ENCODE data around the gene PREPL.

PREPL gene

DNA sequence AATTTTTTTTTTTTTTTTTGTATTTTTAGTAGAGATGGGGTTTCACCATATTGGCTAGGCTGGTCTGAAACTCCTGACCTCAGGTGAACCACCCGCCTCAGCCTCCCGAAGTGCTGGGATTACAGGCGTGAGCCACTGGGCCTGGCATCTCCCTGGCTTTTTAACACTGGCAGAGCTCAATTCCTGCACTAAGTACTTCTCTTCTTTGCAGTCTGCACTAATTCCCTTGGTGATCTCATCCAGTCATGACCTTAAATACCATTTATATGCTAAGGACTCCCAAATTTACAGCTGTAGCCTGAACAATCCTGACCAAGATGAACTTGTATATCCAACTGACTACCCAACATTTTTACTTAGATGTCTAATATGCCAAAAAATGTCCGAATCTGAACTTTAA, 10.2 kb downstream of the PREPL start:
- Histone ChIP-seq H3K79me2 (ENCODE audit: low read length) (no peaks in the 10 kb centered on the region), H3K27me3 (ENCODE audit: low read depth, low read length) (no peaks in the 10 kb centered on the region), H3K4me2 (ENCODE audit: low read length) (no peak overlapping the region), H3K36me3 (replicated peaks; ENCODE audit: low read depth, low read length) (no peaks in the 10 kb centered on the region), H3K27ac (ENCODE audit: low read length) (no peak overlapping the region), H3K9ac (ENCODE audit: low read length) (no peak overlapping the region), H3K9me3 (ENCODE audit: insufficient read depth, low read length) (no peaks in the 10 kb centered on the region), H4K20me1 (ENCODE audit: insufficient read depth, low read length) (no peaks in the 10 kb centered on the region), H2AFZ (ENCODE audit: low read depth, low read length) (no peak overlapping the region), H3K4me3 (ENCODE audit: low read length) (no peak overlapping the region), H3K4me1 (ENCODE audit: low read length) (no peaks in the 10 kb centered on the region)
- TF ChIP-seq, protein P1, sequence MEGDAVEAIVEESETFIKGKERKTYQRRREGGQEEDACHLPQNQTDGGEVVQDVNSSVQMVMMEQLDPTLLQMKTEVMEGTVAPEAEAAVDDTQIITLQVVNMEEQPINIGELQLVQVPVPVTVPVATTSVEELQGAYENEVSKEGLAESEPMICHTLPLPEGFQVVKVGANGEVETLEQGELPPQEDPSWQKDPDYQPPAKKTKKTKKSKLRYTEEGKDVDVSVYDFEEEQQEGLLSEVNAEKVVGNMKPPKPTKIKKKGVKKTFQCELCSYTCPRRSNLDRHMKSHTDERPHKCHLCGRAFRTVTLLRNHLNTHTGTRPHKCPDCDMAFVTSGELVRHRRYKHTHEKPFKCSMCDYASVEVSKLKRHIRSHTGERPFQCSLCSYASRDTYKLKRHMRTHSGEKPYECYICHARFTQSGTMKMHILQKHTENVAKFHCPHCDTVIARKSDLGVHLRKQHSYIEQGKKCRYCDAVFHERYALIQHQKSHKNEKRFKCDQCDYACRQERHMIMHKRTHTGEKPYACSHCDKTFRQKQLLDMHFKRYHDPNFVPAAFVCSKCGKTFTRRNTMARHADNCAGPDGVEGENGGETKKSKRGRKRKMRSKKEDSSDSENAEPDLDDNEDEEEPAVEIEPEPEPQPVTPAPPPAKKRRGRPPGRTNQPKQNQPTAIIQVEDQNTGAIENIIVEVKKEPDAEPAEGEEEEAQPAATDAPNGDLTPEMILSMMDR (IDR thresholded peaks at IDR 0.05; ENCODE audit: low read depth, low read length): no peak
- TF ChIP-seq EZH2phosphoT487 (IDR thresholded peaks at IDR 0.05; ENCODE audit: low read depth): no peak

DNA sequence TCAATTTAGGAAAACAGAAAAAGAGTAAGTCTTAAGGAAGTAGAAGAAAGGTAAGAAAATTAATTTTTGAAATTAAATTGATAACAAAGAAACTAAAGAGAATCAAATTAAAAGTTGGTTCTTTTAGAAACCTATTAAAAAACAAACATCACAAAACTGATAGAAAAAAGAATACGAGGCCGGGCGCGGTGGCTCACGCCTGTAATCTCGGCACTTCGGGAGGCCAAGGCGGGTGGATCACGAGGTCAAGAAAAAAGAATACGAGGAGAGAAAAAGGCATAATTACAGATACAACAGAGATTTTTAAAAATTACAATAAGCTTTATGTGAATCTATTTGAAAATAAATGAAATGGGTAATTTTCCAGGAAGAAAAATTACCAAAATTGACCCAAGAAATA, 11.8 kb downstream of the PREPL start:
- no peak overlapping the region for H3K27ac ChIP-seq (ENCODE audit: low read length)
- H3K4me1 ChIP-seq (ENCODE audit: low read length): no peaks in the 10 kb centered on the region
- no peaks in the 10 kb centered on the region for H4K20me1 ChIP-seq (ENCODE audit: insufficient read depth, low read length)
- no peak overlapping the region for H2AFZ ChIP-seq (ENCODE audit: low read depth, low read length)
- no peaks in the 10 kb centered on the region for H3K36me3 ChIP-seq (replicated peaks; ENCODE audit: low read depth, low read length)
- no peaks in the 10 kb centered on the region for H3K79me2 ChIP-seq (ENCODE audit: low read length)
- H3K4me2 ChIP-seq (ENCODE audit: low read length): no peak overlapping the region
- H3K9me3 ChIP-seq (ENCODE audit: insufficient read depth, low read length): no peaks in the 10 kb centered on the region
- H3K4me3 ChIP-seq (ENCODE audit: low read length): no peak overlapping the region
- H3K27me3 ChIP-seq (ENCODE audit: low read depth, low read length): no peaks in the 10 kb centered on the region
- TF ChIP-seq, protein P1 (IDR thresholded peaks at IDR 0.05; ENCODE audit: low read depth, low read length): no peak
- no peak for TF ChIP-seq EZH2phosphoT487 (IDR thresholded peaks at IDR 0.05; ENCODE audit: low read depth)
- no peak overlapping the region for H3K9ac ChIP-seq (ENCODE audit: low read length)

DNA sequence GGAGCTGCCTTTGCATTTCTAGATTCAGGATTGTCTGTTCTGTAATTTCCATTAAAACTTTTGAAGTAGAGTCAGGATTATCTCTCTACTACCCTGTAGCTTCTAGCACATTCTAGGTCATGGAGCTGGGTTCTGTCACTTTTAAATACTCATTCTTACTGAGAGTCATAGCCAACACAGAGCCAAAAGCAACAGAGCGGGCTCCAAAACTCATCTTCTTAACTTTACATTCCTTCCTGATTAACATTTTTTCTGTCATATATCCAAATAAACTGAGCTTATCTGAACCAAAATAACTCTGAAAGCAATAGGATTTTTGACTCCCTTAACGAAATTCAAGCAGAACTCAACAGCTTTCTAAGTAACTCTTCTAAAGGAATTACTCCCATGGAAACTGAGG, 12.9 kb downstream of the PREPL start:
- Histone ChIP-seq H3K4me2 (ENCODE audit: low read length) (no peak overlapping the region), H3K27me3 (ENCODE audit: low read depth, low read length) (no peaks in the 10 kb centered on the region), H3K79me2 (ENCODE audit: low read length) (no peaks in the 10 kb centered on the region), H3K4me3 (ENCODE audit: low read length) (no peak overlapping the region), H3K9me3 (ENCODE audit: insufficient read depth, low read length) (no peaks in the 10 kb centered on the region), H3K4me1 (ENCODE audit: low read length) (no peaks in the 10 kb centered on the region), H3K27ac (ENCODE audit: low read length) (no peak overlapping the region), H3K9ac (ENCODE audit: low read length) (no peak overlapping the region), H2AFZ (ENCODE audit: low read depth, low read length) (no peak overlapping the region), H3K36me3 (replicated peaks; ENCODE audit: low read depth, low read length) (no peaks in the 10 kb centered on the region), H4K20me1 (ENCODE audit: insufficient read depth, low read length) (no peaks in the 10 kb centered on the region)
- TF ChIP-seq EZH2phosphoT487 (IDR thresholded peaks at IDR 0.05; ENCODE audit: low read depth): no peak
- TF ChIP-seq, protein P1 (IDR thresholded peaks at IDR 0.05; ENCODE audit: low read depth, low read length): no peak

DNA sequence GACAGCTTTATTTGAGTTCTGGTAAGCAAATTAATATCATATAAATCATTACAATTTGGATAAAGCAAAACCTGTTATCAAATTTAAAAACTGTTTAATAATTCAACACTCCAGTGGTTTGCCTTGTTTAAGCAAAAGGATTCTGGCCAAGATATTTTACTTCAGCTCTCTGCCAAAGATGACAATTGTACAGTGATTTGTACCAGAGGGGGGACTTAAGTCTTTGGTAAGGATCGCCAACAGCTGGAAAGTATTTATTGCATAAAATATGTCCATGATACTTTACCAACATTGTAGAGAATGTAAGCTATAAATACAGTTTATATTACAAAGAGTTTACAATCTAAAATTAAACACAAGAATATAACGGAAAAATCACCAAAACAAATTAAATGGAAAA, 13.8 kb downstream of the PREPL start:
- H3K36me3 ChIP-seq (replicated peaks; ENCODE audit: low read depth, low read length): no peaks in the 10 kb centered on the region
- no peaks in the 10 kb centered on the region for H3K9me3 ChIP-seq (ENCODE audit: insufficient read depth, low read length)
- H3K4me3 ChIP-seq (ENCODE audit: low read length): no peak overlapping the region
- H3K4me1 ChIP-seq (ENCODE audit: low read length): no peaks in the 10 kb centered on the region
- no peaks in the 10 kb centered on the region for H3K79me2 ChIP-seq (ENCODE audit: low read length)
- no peak overlapping the region for H3K4me2 ChIP-seq (ENCODE audit: low read length)
- no peaks in the 10 kb centered on the region for H4K20me1 ChIP-seq (ENCODE audit: insufficient read depth, low read length)
- no peak overlapping the region for H3K27ac ChIP-seq (ENCODE audit: low read length)
- no peak overlapping the region for H3K9ac ChIP-seq (ENCODE audit: low read length)
- H2AFZ ChIP-seq (ENCODE audit: low read depth, low read length): no peak overlapping the region
- no peaks in the 10 kb centered on the region for H3K27me3 ChIP-seq (ENCODE audit: low read depth, low read length)
- TF ChIP-seq EZH2phosphoT487 (IDR thresholded peaks at IDR 0.05; ENCODE audit: low read depth): no peak
- TF ChIP-seq, protein P1 (IDR thresholded peaks at IDR 0.05; ENCODE audit: low read depth, low read length): no peak
